Tongue (tissue), 2 donors: ENCODE measurements around the gene CCR9. TPM values are rescaled to one million over a fixed set of nuclear protein-coding genes. Genes with fewer than 3 reads are reported as not detected.

Experiments
- small RNA-seq: library from RNA; depleted of rRNA; stranded (forward); fragments of <200 nt; gene quantifications from one replicate; pipeline ENCODE3, GENCODE V24; 2014; ENCODE audit warnings: low replicate concordance
- total RNA-seq: library from RNA; depleted of rRNA; stranded (reverse); fragments of >200 nt; gene quantifications from one replicate; pipeline ENCODE4 v1.2.3, GENCODE V29; 2014

CCR9 gene
- total RNA-seq, 1 donor from 2014 or later, result 0.10 TPM

Small RNAs within 50 kb of the gene (small RNA-seq; reads per million reads assigned to genes)
- gene RF00019, result not detected

Other genes starting within 250 kb of the CCR9 start
- 65.5 TPM for gene SACM1L, start 197.1 kb upstream of the CCR9 start, total RNA-seq
- gene SLC6A20, start 90.0 kb upstream of the CCR9 start, total RNA-seq, result 1.2 TPM
- 25.2 TPM for gene LZTFL1, start 44.4 kb upstream of the CCR9 start, total RNA-seq
- gene CXCR6, start 56.9 kb downstream of the CCR9 start, total RNA-seq, result 0.41 TPM
- gene FYCO1, start 109.3 kb downstream of the CCR9 start, total RNA-seq, result 73.2 TPM
- gene XCR1, start 140.9 kb downstream of the CCR9 start, total RNA-seq, result not detected